ENCODE results near the gene CD55.

CD55 gene

GRCh38 chr1:207388721-207389120, 67.2 kb downstream of the CD55 start:
- peaks cover 2% of the 10 kb centered on the region for H3K9me3 ChIP-seq (ENCODE audit: severe bottlenecking)
- H3K4me1 ChIP-seq (ENCODE audit: insufficient read depth, poor library complexity, severe bottlenecking), result peaks cover 22% of the 10 kb centered on the region
- DNase-seq (ENCODE audit: low spot score), result no peak
- no peak overlapping the region for H3K27ac ChIP-seq (ENCODE audit: poor library complexity, severe bottlenecking)
- no peak for TF ChIP-seq CTCF (IDR thresholded peaks at IDR 0.05; ENCODE audit: poor library complexity, severe bottlenecking)
- no peak for ATAC-seq (ENCODE audit: low read depth)
- no peaks in the 10 kb centered on the region for H3K27me3 ChIP-seq (ENCODE audit: insufficient read depth, poor library complexity, severe bottlenecking)
- no peaks in the 10 kb centered on the region for H3K36me3 ChIP-seq (ENCODE audit: low read depth)
- no peak overlapping the region for H3K4me3 ChIP-seq (ENCODE audit: severe bottlenecking)

GRCh38 chr1:207389728-207390464, 68.4 kb downstream of the CD55 start:
- peaks cover 2% of the 10 kb centered on the region for H3K9me3 ChIP-seq (ENCODE audit: severe bottlenecking)
- H3K4me1 ChIP-seq (ENCODE audit: insufficient read depth, poor library complexity, severe bottlenecking), result peaks cover 28% of the 10 kb centered on the region
- no peaks in the 10 kb centered on the region for H3K36me3 ChIP-seq (ENCODE audit: low read depth)
- no peak for TF ChIP-seq CTCF (IDR thresholded peaks at IDR 0.05; ENCODE audit: poor library complexity, severe bottlenecking)
- no peak overlapping the region for H3K4me3 ChIP-seq (ENCODE audit: severe bottlenecking)
- H3K27me3 ChIP-seq (ENCODE audit: insufficient read depth, poor library complexity, severe bottlenecking), result no peaks in the 10 kb centered on the region
- ATAC-seq (ENCODE audit: low read depth) (peak; percentile 94), DNase-seq (ENCODE audit: low spot score) (no peak)
- peak overlapping the region; percentile 49 for H3K27ac ChIP-seq (ENCODE audit: poor library complexity, severe bottlenecking)

GRCh38 chr1:207393610-207394009, 72.1 kb downstream of the CD55 start:
- H3K4me1 ChIP-seq (ENCODE audit: insufficient read depth, poor library complexity, severe bottlenecking), result peaks cover 28% of the 10 kb centered on the region
- peak overlapping the region; percentile 49 for H3K27ac ChIP-seq (ENCODE audit: poor library complexity, severe bottlenecking)
- no peaks in the 10 kb centered on the region for H3K9me3 ChIP-seq (ENCODE audit: severe bottlenecking)
- no peaks in the 10 kb centered on the region for H3K27me3 ChIP-seq (ENCODE audit: insufficient read depth, poor library complexity, severe bottlenecking)
- peak; percentile 78 for ATAC-seq (ENCODE audit: low read depth)
- no peak overlapping the region for H3K4me3 ChIP-seq (ENCODE audit: severe bottlenecking)
- no peaks in the 10 kb centered on the region for H3K36me3 ChIP-seq (ENCODE audit: low read depth)
- peak; percentile 74 for DNase-seq (ENCODE audit: low spot score)
- TF ChIP-seq CTCF (IDR thresholded peaks at IDR 0.05; ENCODE audit: poor library complexity, severe bottlenecking), result no peak

GRCh38 chr1:207396168-207396746, 74.8 kb downstream of the CD55 start:
- Histone ChIP-seq H3K4me3 (ENCODE audit: severe bottlenecking) (no peak overlapping the region), H3K9me3 (ENCODE audit: severe bottlenecking) (no peaks in the 10 kb centered on the region), H3K4me1 (ENCODE audit: insufficient read depth, poor library complexity, severe bottlenecking) (peaks cover 15% of the 10 kb centered on the region), H3K36me3 (ENCODE audit: low read depth) (no peaks in the 10 kb centered on the region), H3K27ac (ENCODE audit: poor library complexity, severe bottlenecking) (no peak overlapping the region), H3K27me3 (ENCODE audit: insufficient read depth, poor library complexity, severe bottlenecking) (no peaks in the 10 kb centered on the region)
- ATAC-seq (ENCODE audit: low read depth), result no peak
- no peak for TF ChIP-seq CTCF (IDR thresholded peaks at IDR 0.05; ENCODE audit: poor library complexity, severe bottlenecking)
- no peak for DNase-seq (ENCODE audit: low spot score)

- Histone ChIP-seq H3K36me3 (ENCODE audit: low read depth) (no peaks in the 10 kb centered on the region), H3K4me3 (ENCODE audit: severe bottlenecking) (no peak overlapping the region), H3K27ac (ENCODE audit: poor library complexity, severe bottlenecking) (no peak overlapping the region), H3K4me1 (ENCODE audit: insufficient read depth, poor library complexity, severe bottlenecking) (peaks cover 15% of the 10 kb centered on the region), H3K27me3 (ENCODE audit: insufficient read depth, poor library complexity, severe bottlenecking) (no peaks in the 10 kb centered on the region), H3K9me3 (ENCODE audit: severe bottlenecking) (no peaks in the 10 kb centered on the region)
- no peak for DNase-seq (ENCODE audit: low spot score)
- ATAC-seq (ENCODE audit: low read depth), result peak; percentile 11; the same call in 1 of the 3 replicates
- no peak for TF ChIP-seq CTCF (IDR thresholded peaks at IDR 0.05; ENCODE audit: poor library complexity, severe bottlenecking)
These were observed 76.0 kb downstream of the CD55 start for GRCh38 chr1:207397525-207397926.
